ENCODE measurements around the gene BMP7.

The BMP7 gene

DNA sequence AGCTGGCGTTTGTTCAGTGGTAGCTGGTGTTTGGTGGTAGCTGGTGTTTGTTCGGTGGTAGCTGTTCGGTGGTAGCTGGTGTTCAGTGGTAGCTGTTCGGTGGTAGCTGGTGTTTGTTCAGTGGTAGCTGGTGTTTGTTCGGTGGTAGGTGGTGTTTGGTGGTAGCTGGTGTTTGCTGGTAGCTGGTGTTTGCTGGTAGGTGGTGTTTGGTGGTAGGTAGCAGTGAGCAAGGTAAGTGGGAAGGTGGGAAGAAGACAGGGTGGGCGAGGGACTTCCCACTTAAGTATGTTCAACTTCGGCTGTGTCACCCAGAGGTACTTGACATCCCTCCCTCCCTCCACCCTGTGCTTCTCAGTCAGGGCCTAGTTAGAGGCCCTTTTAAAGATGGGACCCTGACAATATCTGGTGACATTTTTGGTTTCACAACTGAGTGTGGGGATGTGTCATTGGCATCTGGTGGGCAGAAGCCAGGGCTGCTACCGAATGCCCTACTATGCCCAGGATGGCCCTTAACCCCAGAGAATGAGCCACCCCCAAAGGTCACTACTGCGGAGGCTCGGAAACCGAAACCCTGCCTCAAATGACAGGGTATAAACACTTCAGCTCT lies 47.3 kb downstream of the BMP7 start:
- no peak for FAIRE-seq
- DNase-seq (ENCODE audit: insufficient read length, low spot score): no peak
- TF ChIP-seq, protein P1, sequence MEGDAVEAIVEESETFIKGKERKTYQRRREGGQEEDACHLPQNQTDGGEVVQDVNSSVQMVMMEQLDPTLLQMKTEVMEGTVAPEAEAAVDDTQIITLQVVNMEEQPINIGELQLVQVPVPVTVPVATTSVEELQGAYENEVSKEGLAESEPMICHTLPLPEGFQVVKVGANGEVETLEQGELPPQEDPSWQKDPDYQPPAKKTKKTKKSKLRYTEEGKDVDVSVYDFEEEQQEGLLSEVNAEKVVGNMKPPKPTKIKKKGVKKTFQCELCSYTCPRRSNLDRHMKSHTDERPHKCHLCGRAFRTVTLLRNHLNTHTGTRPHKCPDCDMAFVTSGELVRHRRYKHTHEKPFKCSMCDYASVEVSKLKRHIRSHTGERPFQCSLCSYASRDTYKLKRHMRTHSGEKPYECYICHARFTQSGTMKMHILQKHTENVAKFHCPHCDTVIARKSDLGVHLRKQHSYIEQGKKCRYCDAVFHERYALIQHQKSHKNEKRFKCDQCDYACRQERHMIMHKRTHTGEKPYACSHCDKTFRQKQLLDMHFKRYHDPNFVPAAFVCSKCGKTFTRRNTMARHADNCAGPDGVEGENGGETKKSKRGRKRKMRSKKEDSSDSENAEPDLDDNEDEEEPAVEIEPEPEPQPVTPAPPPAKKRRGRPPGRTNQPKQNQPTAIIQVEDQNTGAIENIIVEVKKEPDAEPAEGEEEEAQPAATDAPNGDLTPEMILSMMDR (IDR thresholded peaks at IDR 0.05; ENCODE audit: insufficient read depth, missing control alignments): no peak

DNA sequence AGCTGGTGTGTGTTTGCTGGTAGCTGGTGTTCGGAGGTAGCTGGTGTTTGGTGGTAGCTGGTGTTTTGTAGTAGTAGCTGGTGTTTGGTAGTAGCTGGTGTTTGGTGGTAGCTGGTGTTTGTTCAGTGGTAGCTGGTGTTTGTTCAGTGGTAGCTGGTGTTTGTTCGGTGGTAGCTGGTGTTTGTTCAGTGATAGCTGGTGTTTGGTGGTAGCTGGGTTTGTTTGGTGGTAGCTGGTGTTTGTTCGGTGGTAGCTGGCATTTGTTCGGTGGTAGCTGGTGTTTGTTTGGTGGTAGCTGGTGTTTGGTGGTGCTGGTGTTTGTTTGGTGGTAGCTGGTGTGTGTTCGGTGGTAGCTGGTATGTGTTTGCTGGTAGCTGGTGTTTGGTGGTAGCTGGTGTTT lies 48.0 kb downstream of the BMP7 start:
- DNase-seq (ENCODE audit: insufficient read length, low spot score) (no peak), FAIRE-seq (no peak)
- TF ChIP-seq, protein P1 (IDR thresholded peaks at IDR 0.05; ENCODE audit: insufficient read depth, missing control alignments): no peak

DNA sequence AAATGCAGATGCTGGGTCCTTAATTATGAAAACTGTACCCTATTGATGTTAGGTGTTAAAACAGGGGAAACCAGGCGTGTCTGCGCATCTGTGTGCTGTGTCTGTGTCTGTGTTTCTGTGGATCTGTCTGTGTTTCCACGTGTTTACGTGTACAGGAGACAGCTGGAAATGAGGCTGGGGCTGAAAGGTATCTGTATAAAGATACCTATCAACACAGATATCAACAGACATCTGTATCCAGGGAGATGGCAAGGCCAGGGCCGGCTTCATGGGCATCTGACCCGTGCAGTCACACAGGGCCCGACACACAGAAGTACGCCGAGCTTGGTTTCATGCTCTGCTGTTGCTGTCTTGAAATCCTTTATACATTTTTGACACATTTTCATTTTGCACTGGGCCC lies 48.6 kb downstream of the BMP7 start:
- no peak for FAIRE-seq
- TF ChIP-seq, protein P1 (IDR thresholded peaks at IDR 0.05; ENCODE audit: insufficient read depth, missing control alignments): no peak
- no peak for DNase-seq (ENCODE audit: insufficient read length, low spot score)

DNA sequence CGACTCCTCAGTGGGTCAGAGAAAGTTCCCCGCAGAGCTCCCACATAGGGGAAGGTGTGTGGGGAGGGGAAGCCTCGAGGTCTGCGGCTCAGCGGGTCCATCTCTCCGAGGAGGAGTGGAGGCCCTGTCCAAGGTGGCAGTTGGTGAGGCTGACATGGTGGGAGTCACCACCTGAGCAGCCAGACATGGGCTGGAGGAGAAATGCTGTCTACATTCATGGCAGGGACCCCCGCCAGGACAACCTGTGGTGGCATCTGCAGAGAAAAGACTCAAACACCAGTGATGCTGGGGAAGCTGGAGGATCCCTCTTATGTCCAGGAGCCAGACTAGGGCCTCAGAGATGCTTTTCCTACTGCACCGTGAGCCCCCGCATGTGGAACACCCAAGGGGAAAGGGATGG lies 49.8 kb downstream of the BMP7 start:
- TF ChIP-seq, protein P1 (IDR thresholded peaks at IDR 0.05; ENCODE audit: insufficient read depth, missing control alignments): no peak
- FAIRE-seq (no peak), DNase-seq (ENCODE audit: insufficient read length, low spot score) (no peak)

DNA sequence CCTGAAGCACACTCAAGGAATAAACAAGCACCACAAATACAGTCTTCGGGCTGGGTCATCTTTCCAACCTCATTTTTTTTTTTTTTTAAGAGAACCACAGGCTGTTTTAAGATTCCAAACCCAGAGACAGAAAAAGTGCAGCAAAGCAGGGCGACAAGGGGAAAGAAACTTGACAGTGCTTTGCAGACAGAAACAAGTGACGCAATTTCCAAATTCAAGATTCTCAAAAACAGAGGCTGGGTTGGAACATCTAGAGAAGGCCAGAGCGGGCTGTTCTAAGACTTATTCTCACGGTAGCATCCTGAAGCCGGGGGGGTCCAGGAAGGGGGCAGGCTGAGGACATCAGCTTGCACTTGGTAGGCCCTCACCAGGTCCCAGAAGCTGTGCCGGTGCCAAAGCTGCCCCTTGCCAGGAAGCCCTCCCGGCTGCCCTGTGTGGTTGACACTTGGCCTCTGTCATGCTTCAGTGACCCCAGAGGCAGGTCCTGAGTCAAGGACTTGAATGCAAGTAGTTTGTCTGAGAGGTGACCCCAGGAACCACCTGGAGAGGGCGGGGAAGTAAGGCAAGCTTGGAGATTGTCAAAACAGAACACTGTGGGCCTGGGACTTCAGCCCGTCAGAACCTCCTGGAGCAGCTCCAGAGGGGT lies 50.5 kb downstream of the BMP7 start:
- TF ChIP-seq, protein P1 (IDR thresholded peaks at IDR 0.05; ENCODE audit: insufficient read depth, missing control alignments): no peak
- no peak for DNase-seq (ENCODE audit: insufficient read length, low spot score)
- no peak for FAIRE-seq

- FAIRE-seq: no peak
- no peak for DNase-seq (ENCODE audit: insufficient read length, low spot score)
- TF ChIP-seq, protein P1 (IDR thresholded peaks at IDR 0.05; ENCODE audit: insufficient read depth, missing control alignments): no peak
Measured at GRCh38 chr20:57215426-57215825, 51.0 kb downstream of the BMP7 start.

GRCh38 chr20:57214948-57215347 lies 51.5 kb downstream of the BMP7 start:
- no peak for FAIRE-seq
- TF ChIP-seq, protein P1 (IDR thresholded peaks at IDR 0.05; ENCODE audit: insufficient read depth, missing control alignments): no peak
- DNase-seq (ENCODE audit: insufficient read length, low spot score): no peak

All from D721Med (cell line).